DND-41 (cell line): ENCODE results near the gene ENPP5.

Experiments used
- EZH2 ChIP-seq: IDR thresholded peaks from 3 replicates; pipeline ENCODE4 v1.6.1; 2012; ENCODE audit warnings: borderline replicate concordance, low read depth, mild to moderate bottlenecking, moderate library complexity, low read length, inconsistent platforms; ENCODE audit not compliant: severe bottlenecking
- TF ChIP-seq, protein P1 (sequence below): IDR thresholded peaks from 2 replicates; pipeline ENCODE4 v1.5.1; 2012; ENCODE audit warnings: borderline replicate concordance, low read length, moderate library complexity, mild to moderate bottlenecking; ENCODE audit not compliant: poor library complexity, severe bottlenecking; ENCODE audit errors: extremely low read depth

DNA sequence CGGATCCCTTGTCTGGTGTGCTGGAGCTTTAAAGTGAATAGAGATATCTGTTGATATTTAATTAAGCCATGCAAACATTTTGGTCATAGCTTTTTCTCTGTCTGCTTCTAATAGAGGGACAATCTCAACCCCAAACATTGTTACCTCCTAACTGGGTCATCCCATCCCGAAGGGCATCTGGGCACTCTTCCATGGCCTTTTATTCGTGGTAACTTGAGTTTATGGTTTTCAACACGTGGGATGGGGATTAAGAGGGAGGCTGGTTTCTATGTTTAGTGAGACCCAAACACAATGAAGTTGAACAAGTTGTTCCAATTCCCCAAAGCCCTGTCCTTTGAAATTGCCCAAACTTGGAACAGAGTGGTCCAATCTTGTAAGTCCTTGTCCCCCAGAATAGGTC, 1.4 kb upstream of the ENPP5 start:
- TF ChIP-seq, protein P1, sequence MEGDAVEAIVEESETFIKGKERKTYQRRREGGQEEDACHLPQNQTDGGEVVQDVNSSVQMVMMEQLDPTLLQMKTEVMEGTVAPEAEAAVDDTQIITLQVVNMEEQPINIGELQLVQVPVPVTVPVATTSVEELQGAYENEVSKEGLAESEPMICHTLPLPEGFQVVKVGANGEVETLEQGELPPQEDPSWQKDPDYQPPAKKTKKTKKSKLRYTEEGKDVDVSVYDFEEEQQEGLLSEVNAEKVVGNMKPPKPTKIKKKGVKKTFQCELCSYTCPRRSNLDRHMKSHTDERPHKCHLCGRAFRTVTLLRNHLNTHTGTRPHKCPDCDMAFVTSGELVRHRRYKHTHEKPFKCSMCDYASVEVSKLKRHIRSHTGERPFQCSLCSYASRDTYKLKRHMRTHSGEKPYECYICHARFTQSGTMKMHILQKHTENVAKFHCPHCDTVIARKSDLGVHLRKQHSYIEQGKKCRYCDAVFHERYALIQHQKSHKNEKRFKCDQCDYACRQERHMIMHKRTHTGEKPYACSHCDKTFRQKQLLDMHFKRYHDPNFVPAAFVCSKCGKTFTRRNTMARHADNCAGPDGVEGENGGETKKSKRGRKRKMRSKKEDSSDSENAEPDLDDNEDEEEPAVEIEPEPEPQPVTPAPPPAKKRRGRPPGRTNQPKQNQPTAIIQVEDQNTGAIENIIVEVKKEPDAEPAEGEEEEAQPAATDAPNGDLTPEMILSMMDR: no peak
- TF ChIP-seq EZH2: no peak
